GM21381 (cell line): ENCODE results near the gene INAFM1.

Source experiments
- ATAC-seq: cut with Tn5 transposase; IDR thresholded peaks from one replicate; pipeline ENCODE4 v1.9.1; 2021; ENCODE audit warnings: mild to moderate bottlenecking, moderate library complexity; ENCODE audit not compliant: unreplicated experiment

The INAFM1 gene

GRCh38 chr19:47274071-47274890, at the start of gene INAFM1:
Gene INAFM1, plus strand, starts transcription at chr19:47274885. Its CDS starts 35 bp downstream, at chr19:47274920.
- ATAC-seq = peak; percentile 51

DNA sequence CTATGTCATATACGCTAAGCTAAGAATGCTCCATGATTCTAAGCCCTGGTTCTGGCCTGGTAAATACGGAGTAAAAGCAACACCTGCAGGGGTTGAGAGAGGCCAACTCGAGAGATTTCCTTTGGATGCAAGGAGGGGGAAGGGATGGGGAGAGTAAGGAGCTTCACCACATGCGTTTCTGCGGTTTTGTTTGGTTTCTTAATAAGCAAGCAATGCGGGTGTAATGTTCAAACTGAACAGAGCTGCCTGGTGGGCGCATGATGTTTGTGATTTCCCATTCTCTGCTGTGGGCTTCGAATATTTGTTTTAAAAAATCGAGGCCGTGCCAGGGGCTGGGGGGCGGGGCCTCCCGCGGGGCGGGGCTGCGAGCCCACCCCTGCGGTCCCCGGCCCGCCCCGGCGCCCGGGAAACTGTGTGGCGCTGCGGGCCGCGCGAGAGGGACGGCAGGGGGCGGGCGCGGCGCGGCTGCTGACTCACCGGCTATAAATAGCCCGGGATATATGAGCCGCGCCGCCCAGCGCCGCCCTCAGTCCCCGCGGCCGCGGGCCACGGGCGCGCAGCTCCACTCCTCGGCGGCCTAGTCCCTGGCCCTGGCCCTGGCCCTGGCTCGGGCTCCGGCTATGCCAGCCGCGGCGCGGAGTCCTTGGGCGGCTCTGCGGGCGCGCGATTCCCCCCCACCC, 48.8 kb upstream of the INAFM1 start:
- peak; percentile 39 for ATAC-seq

GRCh38 chr19:47226426-47227351, 48.0 kb upstream of the INAFM1 start:
- ATAC-seq = peak; percentile 5

DNA sequence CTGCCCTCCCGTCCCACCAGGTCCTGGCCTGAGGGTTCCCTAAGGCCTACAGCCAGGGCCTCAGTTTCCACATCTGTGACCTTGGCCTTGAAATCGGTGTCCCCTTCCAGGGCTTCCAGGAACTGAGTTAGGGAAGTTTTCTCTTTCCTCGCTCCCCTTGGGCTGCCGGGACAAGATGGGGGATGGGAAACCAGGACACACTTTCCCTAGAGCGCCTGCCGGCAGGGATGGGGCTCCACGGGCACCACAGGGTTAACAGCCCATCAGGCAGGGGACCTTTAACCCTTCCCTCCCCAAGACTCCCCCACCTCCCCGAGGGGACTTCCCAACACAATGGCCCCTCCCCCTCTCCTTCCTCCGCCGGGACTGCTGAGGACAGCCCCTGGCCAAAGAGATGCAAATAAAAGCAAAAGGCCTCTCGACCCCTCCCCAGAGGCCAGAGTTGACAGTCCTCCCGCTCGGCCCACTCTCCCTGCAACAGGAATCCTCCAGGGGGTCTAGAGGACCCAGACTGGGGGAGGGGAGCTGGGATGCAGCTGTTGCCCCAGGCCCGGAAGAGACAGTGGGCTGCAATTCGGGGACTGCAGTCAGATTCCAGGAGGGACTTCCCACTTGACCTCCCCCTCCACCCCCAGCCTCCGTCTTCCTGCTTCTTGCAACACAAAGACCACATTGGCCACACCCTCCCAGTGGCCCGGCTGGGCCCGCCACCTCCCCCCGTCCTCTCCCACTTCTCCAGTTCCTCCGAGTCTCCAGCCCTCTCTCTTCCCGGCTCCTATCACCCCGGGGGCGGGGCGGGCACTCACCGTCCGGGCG, 47.1 kb upstream of the INAFM1 start:
- no peak for ATAC-seq

GRCh38 chr19:47228168-47228936, 46.3 kb upstream of the INAFM1 start:
- no peak for ATAC-seq

GRCh38 chr19:47228937-47229675, 45.6 kb upstream of the INAFM1 start:
- ATAC-seq = no peak

DNA sequence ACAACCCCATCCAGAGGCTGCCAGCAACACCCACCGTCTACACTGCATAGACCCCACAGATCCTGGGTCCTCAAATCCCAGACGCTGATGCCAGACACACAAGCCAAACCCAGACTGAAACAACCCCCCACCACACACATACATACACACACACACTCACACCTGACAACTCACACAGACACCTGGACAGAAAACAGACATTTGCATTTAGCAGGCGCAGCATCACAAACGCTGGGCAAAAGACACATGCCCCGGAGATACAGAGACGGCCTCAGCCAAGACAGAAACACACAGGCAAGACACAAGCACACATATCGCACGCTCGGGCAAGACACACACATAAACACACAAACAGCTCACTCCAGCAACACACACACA, 45.0 kb upstream of the INAFM1 start:
- no peak for ATAC-seq

GRCh38 chr19:47230054-47230920, 44.4 kb upstream of the INAFM1 start:
- no peak for ATAC-seq

DNA sequence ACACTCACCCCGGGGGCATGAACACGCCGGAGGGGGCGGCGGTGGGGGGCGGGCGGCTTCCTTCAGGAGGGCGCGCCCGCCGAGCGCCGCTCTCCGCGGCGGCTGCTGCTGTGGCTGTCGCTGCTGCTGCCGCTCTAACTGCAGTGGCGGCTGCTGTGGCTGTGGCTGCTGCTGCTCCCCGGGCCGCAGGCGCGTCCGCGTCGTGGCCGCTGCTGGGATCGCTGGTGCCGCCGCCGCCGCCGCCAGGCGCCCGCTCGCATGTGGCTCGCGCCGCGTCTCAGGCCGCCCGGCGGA, 43.8 kb upstream of the INAFM1 start, which contains the start of gene BBC3:
Gene BBC3 (minus strand): TSS at position 279 of the 294 bp plus-strand sequence. CDS start 2,768 bp downstream, outside the sequence.
- no peak for ATAC-seq

- peak; percentile 28 for ATAC-seq
Observed at GRCh38 chr19:47231215-47232054, 43.2 kb upstream of the INAFM1 start.

GRCh38 chr19:47232422-47233211, 42.1 kb upstream of the INAFM1 start:
- ATAC-seq = no peak

DNA sequence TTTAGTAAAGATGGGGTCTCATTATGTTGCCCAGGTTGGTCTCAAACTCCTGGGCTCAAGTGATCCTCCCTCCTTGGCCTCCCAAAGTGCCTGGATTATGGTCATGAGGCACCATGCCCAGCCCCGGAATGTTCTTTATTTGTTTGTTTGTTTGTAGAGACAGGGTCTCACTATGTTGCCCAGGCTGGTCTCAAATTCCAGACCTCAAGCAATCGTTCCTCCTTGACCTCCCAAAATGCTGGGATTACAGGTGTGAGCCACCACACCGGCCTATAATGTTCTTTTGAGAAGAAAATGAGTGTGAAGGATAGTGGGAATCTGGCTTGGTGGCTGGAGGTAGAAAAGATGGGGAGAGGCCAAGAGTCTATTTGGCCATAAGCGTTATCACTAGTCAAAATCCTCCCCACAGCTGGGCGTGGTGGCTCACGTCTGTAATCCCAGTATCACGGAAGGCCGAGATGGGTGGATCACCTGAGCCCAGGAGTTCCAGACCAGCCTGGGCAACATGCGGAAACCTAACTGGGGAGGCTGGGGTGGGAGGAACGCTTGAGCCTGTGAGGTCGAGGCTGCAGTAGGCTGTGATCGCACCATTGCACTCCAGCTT, 38.5 kb upstream of the INAFM1 start:
- ATAC-seq = no peak

DNA sequence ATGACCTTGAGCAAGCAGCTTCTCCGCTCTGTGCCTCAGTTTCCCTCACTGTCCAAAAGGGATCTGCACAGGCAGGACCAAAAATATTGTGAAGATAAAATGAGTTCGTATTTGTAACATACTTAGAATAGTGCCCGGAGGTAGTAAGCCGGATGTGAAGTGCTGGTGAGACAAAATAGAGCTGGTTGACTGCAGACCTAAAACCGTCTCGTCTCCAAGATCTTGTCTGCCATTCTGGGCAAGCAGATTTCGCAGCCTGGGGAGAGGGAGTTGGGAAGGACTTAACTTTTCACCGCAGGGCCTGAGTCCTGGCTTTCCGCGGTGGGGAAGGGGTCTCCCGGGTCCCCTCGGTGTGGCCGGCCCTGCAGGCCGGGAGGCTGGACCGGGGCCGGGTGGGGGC, 35.5 kb upstream of the INAFM1 start:
- no peak for ATAC-seq

- no peak for ATAC-seq
Observed at GRCh38 chr19:47239610-47240296, 34.9 kb upstream of the INAFM1 start.

GRCh38 chr19:47240556-47240955, 34.1 kb upstream of the INAFM1 start:
- ATAC-seq = no peak
